Measurements from ENCODE around the gene TMEM43.
"Not testable (repeated sequence)": the region's sequence is repeated elsewhere in the genome, so short reads cannot be mapped to it uniquely, and the experiment has no call there.

The TMEM43 gene, protein sequence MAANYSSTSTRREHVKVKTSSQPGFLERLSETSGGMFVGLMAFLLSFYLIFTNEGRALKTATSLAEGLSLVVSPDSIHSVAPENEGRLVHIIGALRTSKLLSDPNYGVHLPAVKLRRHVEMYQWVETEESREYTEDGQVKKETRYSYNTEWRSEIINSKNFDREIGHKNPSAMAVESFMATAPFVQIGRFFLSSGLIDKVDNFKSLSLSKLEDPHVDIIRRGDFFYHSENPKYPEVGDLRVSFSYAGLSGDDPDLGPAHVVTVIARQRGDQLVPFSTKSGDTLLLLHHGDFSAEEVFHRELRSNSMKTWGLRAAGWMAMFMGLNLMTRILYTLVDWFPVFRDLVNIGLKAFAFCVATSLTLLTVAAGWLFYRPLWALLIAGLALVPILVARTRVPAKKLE

DNA sequence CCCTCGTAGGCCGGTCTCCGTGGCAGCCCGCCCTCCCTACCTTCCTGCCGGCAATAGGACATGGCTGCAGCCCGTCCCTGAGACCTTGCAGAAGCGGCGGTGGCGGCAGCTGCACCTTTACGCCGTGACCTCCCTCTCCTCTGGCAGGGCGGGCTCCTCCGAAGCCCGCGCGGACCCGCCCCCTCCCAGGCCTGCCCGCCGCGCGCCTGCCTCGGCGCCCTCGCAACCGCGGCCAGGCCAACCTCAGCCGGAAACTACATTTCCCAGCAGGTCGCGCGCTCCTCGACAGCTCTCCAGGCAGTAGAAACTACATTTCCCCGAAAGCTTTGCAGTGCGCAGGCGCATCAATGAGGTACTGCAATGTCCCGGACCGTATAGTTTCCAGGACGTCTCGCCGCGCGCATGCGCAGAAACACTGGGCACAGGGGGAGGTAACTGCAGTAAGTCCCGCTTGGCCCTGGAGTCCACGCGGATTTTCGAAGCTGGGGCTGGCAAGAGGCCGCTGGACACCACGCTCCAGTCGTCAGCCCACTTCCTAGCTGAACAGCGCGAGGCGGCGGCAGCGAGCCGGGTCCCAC lies at the start of gene TMEM43, which contains the start of gene CHCHD4:
Gene TMEM43, plus strand, starts transcription at position 438 of the 578 bp plus-strand sequence. CDS start 142 bp downstream, outside the sequence.
Gene CHCHD4, minus strand, starts transcription at position 256 of the 578 bp plus-strand sequence. Its CDS starts 194 bp downstream, at position 62.
- DNase-seq (ENCODE audit: extremely low spot score) = peak; percentile 100
- POLR2A ChIA-PET = interaction anchor here (1.2 to 1.4 kb wide), 3 partner anchors 20 to 308 kb away, joined by 3 to 4 read pairs (median 4); partner anchors contain the start of genes LSM3 and XPC
- CTCF ChIA-PET = interaction anchor here (0.7 to 1.9 kb wide), 8 partner anchors 8 to 1283 kb away, joined by 3 to 7 read pairs (median 4); partner anchors contain the start of genes LSM3 and RPL32
- TF ChIP-seq, protein P1, sequence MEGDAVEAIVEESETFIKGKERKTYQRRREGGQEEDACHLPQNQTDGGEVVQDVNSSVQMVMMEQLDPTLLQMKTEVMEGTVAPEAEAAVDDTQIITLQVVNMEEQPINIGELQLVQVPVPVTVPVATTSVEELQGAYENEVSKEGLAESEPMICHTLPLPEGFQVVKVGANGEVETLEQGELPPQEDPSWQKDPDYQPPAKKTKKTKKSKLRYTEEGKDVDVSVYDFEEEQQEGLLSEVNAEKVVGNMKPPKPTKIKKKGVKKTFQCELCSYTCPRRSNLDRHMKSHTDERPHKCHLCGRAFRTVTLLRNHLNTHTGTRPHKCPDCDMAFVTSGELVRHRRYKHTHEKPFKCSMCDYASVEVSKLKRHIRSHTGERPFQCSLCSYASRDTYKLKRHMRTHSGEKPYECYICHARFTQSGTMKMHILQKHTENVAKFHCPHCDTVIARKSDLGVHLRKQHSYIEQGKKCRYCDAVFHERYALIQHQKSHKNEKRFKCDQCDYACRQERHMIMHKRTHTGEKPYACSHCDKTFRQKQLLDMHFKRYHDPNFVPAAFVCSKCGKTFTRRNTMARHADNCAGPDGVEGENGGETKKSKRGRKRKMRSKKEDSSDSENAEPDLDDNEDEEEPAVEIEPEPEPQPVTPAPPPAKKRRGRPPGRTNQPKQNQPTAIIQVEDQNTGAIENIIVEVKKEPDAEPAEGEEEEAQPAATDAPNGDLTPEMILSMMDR (IDR thresholded peaks at IDR 0.05; ENCODE audit: control extremely low read depth, extremely low read depth, low read depth, missing control alignments) = no peak

DNA sequence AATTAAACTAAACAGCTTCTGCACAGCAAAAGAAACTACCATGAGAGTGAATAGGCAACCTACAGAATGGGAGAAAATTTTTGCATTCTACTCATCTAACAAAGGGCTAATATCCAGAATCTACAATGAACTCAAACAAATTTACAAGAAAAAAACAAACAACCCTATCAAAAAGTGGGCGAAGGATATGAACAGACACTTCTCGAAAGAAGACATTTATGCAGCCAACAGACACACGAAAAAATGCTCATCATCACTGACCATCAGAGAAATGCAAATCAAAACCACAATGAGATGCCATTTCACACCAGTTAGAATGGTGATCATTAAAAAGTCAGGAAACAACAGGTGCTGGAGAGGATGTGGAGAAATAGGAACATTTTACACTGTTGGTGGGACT lies 49.6 kb upstream of the TMEM43 start:
- POLR2A ChIA-PET; DNase-seq (ENCODE audit: extremely low spot score): not testable (repeated sequence)

DNA sequence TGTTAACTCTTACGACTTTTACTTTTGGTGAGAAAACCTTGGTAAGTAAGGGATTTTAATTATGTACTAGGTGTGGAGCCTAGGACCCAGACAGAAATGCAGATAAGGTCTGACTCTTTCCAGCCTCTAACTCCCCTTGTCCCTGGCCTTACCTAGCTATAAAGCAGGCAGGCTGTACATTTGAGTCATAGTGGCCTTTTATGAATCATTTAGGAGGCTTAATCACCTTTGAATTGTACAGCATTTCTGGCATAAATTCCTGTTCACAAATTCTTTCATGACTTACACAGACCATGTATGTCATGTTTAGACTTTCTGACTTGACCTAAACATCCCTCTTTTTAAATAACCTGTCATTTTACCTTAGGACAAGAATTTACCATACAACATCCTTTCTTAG lies 47.5 kb upstream of the TMEM43 start:
- CTCF ChIA-PET = no interaction called here
- DNase-seq (ENCODE audit: extremely low spot score) = no peak
- TF ChIP-seq, protein P1 (IDR thresholded peaks at IDR 0.05; ENCODE audit: control extremely low read depth, extremely low read depth, low read depth, missing control alignments) = no peak
- POLR2A ChIA-PET = no interaction called here

More for the DNA sequence above, 49.6 kb upstream of the TMEM43 start:
- CTCF ChIA-PET = not testable (repeated sequence)

DNA sequence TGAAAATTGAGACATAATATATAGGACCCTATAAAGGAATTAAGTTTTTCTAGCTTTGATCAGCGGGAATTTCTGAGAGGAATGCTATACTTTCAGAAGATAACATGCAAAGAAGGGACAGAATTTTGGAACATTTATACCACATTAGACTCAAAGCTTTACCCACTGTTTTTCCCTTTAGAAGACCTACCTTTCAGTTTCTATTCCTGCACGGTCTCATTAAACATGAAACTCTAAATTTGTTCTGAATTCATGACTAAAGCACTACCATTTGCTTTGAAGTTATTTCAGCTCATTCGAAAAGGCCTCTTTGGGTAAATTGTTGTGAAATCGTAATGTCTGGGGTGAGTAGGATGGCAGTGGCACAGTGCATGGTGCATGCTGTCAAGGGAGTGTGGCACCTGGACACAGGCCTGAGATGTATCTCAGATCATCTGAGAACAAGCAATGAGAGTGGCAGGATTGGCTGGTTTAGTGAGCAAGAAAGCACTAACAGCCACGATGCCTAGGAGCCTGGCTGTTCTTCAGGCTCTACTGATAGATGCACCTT lies 42.7 kb upstream of the TMEM43 start:
- no peak for DNase-seq (ENCODE audit: extremely low spot score)
- ChIA-PET POLR2A (no interaction called here), CTCF (interaction anchor here (2.3 kb wide), 1 partner anchor 121 kb away, joined by 5 read pairs; no protein-coding TSS in a partner anchor)
- TF ChIP-seq, protein P1 (IDR thresholded peaks at IDR 0.05; ENCODE audit: control extremely low read depth, extremely low read depth, low read depth, missing control alignments) = no peak

DNA sequence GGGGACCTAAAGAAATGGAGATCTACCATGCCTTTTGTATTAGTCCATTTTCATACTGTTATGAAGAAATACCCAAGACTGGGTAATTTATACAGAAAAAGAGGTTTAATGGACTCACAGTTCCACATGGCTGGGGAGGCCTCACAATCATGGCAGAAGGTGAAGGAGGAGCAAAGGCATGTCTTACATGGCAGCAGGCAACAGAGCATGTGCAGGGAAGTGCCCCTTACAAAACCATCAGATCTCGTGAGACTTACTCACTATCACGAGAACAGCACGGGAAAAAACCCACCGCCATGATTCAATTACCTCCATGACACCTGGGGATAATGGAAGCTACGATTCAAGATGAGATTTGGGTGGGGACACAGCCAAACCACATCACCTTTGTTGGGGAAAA lies 37.4 kb upstream of the TMEM43 start:
- POLR2A ChIA-PET; DNase-seq (ENCODE audit: extremely low spot score): not testable (repeated sequence)
- CTCF ChIA-PET = interaction anchor here (2.5 kb wide), 1 partner anchor 9 kb away, joined by 5 read pairs; no protein-coding TSS in a partner anchor

DNA sequence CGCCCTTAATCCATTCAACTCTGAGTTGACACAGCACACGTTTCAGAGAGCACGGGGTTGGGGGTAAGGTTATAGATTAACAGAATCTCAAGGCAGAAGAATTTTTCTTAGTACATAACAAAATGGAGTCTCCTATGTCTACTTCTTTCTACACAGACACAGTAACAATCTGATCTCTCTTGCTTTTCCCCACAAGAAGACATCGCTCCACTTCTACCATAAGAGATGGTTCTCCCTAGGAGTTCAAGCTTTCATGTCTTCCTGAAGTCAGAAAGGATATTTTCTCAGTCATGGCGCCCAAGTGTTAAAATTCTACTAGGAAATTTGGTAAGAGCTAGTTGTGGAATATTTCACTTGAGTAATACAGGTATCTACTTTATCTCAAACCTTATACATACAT lies 32.9 kb upstream of the TMEM43 start:
- POLR2A ChIA-PET; DNase-seq (ENCODE audit: extremely low spot score); CTCF ChIA-PET: not testable (repeated sequence)

DNA sequence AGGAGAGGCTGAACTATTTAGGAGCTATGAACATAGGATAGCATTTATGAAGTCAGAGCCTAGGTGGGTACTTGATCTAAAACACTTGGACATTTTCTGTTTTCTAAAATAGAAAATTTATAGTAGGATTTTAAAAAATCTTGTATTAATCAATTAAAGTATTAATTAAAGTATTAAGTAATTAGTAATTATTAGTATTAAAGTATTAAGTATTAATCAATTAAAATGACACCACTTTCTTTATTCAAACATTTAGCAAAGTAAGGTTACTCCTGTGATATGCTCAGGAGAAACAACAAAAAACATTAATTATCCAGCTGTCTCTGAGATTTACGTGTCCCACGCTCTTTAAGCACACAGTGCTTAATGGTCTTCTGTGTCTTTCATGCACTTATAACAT lies 32.4 kb upstream of the TMEM43 start:
- DNase-seq (ENCODE audit: extremely low spot score) = no peak
- POLR2A ChIA-PET = no interaction called here
- TF ChIP-seq, protein P1 (IDR thresholded peaks at IDR 0.05; ENCODE audit: control extremely low read depth, extremely low read depth, low read depth, missing control alignments) = no peak
- CTCF ChIA-PET = no interaction called here

DNA sequence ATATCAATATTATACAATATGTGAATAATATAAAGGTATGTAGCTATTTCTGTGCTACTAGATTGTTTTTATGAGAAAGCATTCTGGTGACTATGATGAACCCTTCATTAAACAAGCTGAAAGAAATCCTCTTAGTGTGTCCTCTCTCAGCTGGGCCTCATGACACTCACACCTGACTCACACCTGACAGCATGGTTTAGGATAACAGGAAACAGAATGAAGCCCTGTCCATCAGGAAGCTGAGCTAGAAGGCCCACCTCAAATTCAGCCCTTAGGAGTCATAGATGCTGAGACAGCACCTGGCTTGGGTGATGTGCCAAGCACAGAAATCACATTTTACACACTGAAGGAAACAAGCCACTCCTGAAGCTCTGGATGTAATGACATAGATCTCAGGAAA lies 31.0 kb upstream of the TMEM43 start:
- CTCF ChIA-PET = no interaction called here
- DNase-seq (ENCODE audit: extremely low spot score) = no peak
- TF ChIP-seq, protein P1 (IDR thresholded peaks at IDR 0.05; ENCODE audit: control extremely low read depth, extremely low read depth, low read depth, missing control alignments) = no peak
- POLR2A ChIA-PET = no interaction called here
